Neural progenitor cell (in vitro differentiated cells): ENCODE data around the gene SPATA6L.

Experiments used
- EZH2 ChIP-seq: fragments of 200-600 bp; sonication (generic); IDR thresholded peaks from 2 replicates; pipeline ENCODE4 v1.6.1; 2017; ENCODE audit warnings: antibody characterized with exemption, mild to moderate bottlenecking, moderate library complexity
- TF ChIP-seq, protein P1 (sequence below): fragments of 200-600 bp; sonication (generic); IDR thresholded peaks from 2 replicates; pipeline ENCODE4 v1.5.1; 2017; ENCODE audit warnings: antibody characterized with exemption, mild to moderate bottlenecking

DNA sequence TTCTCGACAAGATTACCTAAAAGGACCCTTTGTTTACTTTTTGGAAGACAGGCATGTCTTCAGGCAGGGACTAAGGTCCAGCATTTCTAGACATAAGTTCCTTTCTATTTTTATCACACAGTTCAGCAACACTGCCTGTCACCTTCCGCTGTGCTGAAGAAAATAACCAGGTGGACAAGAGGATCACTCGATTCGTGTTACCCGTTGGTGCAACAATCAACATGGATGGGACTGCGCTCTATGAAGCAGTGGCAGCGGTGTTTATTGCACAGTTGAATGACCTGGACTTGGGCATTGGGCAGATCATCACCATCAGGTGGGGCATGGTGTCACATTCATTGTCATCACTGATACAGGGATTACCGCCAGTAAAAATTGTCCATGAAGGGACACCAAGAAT is 89.8 kb downstream of the SPATA6L start:
- TF ChIP-seq, protein P1, sequence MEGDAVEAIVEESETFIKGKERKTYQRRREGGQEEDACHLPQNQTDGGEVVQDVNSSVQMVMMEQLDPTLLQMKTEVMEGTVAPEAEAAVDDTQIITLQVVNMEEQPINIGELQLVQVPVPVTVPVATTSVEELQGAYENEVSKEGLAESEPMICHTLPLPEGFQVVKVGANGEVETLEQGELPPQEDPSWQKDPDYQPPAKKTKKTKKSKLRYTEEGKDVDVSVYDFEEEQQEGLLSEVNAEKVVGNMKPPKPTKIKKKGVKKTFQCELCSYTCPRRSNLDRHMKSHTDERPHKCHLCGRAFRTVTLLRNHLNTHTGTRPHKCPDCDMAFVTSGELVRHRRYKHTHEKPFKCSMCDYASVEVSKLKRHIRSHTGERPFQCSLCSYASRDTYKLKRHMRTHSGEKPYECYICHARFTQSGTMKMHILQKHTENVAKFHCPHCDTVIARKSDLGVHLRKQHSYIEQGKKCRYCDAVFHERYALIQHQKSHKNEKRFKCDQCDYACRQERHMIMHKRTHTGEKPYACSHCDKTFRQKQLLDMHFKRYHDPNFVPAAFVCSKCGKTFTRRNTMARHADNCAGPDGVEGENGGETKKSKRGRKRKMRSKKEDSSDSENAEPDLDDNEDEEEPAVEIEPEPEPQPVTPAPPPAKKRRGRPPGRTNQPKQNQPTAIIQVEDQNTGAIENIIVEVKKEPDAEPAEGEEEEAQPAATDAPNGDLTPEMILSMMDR = no peak
- TF ChIP-seq EZH2 = no peak
